Omental fat pad (tissue), 4 donors: Measurements from ENCODE around the gene GRIN1. TPM values are rescaled to one million over a fixed set of nuclear protein-coding genes. Genes with fewer than 3 reads are reported as not detected.

Source experiments
- ATAC-seq: fragments of 150-250 bp; one replicate; pipeline ENCODE4 v1.9.1; 2016; ENCODE audit warnings: mild to moderate bottlenecking, moderate library complexity; ENCODE audit not compliant: low FRiP score
- DNase-seq: peaks from one replicate; pipeline ENCODE4 v3.0.0-alpha.2; 2019; ENCODE audit warnings: low spot score
- total RNA-seq, 4 donors: library from RNA; depleted of rRNA; stranded (reverse); fragments of >200 nt; gene quantifications; one replicate each; pipeline ENCODE4 v1.1.0, GENCODE V29; 2016
- TF ChIP-seq, protein P1 (sequence below), 3 donors: fragments of 450-650 bp; IDR thresholded peaks; one replicate each; pipeline ENCODE4 v1.5.1; 2016 to 2017; ENCODE audit warnings: antibody characterized with exemption in 3 of 3, mild to moderate bottlenecking in 3 of 3, moderate library complexity in 2 of 3

GRIN1 gene
- total RNA-seq, 4 donors from 2014 or later = not detected

DNA sequence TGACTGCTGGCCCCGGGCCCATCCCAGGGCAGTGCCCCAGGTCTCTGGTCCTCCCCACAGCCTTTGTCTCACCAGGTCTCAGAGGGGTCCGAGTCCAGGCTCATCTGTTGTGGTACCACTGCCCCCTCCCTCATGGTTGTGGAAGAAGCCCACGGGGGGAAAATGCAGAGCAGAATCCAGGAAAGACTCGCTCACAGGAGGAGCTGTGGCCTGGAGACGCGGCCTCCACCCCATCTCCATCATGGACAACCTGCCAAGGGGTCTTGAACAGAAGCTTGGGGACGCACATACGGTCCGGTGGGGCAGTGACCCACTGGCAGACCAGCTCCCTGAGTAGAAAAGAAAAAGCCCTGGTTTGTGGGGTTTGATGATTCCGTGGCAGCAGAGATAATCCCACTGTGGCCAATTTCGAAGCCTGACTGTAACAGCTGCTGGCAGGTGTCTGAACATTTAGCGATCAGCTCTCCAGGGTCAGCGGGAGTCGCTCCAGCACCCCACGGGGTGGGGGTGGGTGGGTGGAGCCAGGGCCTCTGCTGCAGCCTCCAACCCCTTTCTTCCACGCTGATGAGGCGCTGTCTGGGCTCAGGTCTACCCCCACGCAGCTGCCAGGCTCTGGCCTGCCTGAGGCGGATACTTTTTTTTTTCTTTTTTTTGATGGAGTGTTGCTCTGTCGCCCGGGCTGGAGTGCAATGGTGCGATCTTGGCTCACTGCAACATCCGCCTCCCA, 1.9 kb upstream of the GRIN1 start:
- DNase-seq = no peak
- TF ChIP-seq, protein P1, sequence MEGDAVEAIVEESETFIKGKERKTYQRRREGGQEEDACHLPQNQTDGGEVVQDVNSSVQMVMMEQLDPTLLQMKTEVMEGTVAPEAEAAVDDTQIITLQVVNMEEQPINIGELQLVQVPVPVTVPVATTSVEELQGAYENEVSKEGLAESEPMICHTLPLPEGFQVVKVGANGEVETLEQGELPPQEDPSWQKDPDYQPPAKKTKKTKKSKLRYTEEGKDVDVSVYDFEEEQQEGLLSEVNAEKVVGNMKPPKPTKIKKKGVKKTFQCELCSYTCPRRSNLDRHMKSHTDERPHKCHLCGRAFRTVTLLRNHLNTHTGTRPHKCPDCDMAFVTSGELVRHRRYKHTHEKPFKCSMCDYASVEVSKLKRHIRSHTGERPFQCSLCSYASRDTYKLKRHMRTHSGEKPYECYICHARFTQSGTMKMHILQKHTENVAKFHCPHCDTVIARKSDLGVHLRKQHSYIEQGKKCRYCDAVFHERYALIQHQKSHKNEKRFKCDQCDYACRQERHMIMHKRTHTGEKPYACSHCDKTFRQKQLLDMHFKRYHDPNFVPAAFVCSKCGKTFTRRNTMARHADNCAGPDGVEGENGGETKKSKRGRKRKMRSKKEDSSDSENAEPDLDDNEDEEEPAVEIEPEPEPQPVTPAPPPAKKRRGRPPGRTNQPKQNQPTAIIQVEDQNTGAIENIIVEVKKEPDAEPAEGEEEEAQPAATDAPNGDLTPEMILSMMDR (IDR thresholded peaks at IDR 0.05) = no peak
- ATAC-seq = no peak

DNA sequence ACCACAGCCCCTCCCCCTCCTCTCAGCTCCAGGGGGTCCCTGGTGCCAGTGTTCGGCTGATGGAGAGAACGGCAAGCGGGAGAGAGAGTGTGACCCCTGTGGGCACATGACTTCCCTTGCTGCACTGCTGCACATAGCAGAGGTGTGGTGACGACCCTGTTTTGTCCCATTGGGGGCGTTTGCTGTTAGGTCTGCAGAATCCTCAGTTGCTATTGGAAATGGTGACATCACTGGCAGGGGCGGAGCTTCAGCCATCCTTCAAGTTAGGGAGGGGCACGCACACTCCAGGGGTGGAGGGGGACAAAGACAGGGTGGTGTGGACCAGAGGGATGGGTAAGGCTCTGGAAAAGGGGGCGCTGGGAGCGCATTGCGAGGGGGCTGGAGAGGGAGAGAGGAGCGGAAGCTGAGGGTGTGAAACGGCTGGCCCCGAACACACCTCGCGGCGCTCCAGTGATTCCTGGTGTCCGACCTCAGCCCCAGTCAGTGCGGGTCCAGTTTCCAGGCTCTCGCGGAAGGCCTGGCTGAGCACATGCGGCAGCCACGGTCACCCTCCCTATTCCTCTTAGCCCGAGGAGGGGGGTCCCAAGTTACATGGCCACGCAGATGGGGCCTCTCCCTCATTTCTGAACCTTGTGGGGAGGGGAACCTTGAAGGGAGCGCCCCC, 764 bp upstream of the GRIN1 start:
- DNase-seq = no peak
- TF ChIP-seq, protein P1 (IDR thresholded peaks at IDR 0.05) = no peak
- ATAC-seq = no peak

DNA sequence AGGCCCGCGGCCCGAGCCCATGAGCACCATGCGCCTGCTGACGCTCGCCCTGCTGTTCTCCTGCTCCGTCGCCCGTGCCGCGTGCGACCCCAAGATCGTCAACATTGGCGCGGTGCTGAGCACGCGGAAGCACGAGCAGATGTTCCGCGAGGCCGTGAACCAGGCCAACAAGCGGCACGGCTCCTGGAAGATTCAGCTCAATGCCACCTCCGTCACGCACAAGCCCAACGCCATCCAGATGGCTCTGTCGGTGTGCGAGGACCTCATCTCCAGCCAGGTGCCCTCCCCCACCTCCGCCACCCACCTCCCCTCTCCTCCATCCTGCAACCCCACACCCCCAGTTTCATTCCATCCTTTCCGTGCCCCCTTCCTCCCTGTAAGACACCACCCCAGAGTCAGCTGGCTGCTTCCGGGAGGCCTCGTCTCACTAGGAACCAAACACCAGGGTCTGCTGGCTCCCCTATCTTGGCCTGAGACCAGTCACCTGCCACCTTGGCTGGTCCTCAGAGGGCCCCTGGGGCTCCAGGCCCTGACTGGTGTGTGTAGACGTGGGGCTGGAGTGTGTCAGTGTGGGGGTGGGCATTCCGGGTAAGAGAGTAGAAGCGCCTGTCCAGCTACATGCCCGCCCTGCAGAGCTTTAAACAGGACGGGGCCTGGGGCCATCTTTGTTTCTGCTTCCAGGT, 655 bp downstream of the GRIN1 start:
- DNase-seq = no peak
- TF ChIP-seq, protein P1 (IDR thresholded peaks at IDR 0.05) = no peak

GRCh38 chr9:137140151-137141012, 1.4 kb downstream of the GRIN1 start:
- TF ChIP-seq, protein P1 (IDR thresholded peaks at IDR 0.05) = no peak
- no peak for ATAC-seq
- DNase-seq = no peak

More for the DNA sequence above, 655 bp downstream of the GRIN1 start:
- ATAC-seq = no peak

- no peak for DNase-seq
- ATAC-seq = no peak
- TF ChIP-seq, protein P1 (IDR thresholded peaks at IDR 0.05) = no peak
Measured at GRCh38 chr9:137141050-137141810, 2.3 kb downstream of the GRIN1 start.
